Measurements from ENCODE around the gene AKT1S1.
A peak's percentile ranks its signal among the peaks of the same experiment; 100 is the strongest.
"Not testable (repeated sequence)": the region's sequence is repeated elsewhere in the genome, so short reads cannot be mapped to it uniquely, and the experiment has no call there.

Gene AKT1S1

DNA sequence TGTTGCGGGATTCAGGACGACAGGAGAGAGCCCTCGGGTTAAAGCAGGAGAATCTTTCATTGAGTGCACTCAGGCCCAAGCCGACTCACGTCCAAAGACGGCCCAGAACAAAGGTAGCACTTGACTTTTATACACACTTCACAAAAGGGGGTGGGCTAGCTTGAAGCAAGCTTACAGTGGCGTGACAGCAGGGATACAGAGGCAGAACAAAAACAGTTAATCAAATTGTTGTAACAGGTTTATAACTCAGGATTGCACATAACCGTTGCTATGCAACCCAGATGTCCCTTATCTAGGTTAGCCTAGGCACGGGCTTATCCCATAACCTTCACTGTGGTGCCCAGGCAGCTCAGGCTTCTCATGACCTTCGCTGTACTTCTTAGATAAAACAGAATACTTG is 57.0 kb downstream of the AKT1S1 start:
- DNase-seq: no peak
- TF ChIP-seq, protein P1, sequence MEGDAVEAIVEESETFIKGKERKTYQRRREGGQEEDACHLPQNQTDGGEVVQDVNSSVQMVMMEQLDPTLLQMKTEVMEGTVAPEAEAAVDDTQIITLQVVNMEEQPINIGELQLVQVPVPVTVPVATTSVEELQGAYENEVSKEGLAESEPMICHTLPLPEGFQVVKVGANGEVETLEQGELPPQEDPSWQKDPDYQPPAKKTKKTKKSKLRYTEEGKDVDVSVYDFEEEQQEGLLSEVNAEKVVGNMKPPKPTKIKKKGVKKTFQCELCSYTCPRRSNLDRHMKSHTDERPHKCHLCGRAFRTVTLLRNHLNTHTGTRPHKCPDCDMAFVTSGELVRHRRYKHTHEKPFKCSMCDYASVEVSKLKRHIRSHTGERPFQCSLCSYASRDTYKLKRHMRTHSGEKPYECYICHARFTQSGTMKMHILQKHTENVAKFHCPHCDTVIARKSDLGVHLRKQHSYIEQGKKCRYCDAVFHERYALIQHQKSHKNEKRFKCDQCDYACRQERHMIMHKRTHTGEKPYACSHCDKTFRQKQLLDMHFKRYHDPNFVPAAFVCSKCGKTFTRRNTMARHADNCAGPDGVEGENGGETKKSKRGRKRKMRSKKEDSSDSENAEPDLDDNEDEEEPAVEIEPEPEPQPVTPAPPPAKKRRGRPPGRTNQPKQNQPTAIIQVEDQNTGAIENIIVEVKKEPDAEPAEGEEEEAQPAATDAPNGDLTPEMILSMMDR (IDR thresholded peaks at IDR 0.05; ENCODE audit: low read depth, low read length): no peak
- Histone ChIP-seq H3K9me3 (no peaks in the 10 kb centered on the region), H3K36me3 (peaks cover 5% of the 10 kb centered on the region), H3K4me3 (ENCODE audit: low read depth, low read length) (no peak overlapping the region), H3K4me1 (no peaks in the 10 kb centered on the region; the same call in 1 of the 2 replicates), H3K27me3 (no peaks in the 10 kb centered on the region)

DNA sequence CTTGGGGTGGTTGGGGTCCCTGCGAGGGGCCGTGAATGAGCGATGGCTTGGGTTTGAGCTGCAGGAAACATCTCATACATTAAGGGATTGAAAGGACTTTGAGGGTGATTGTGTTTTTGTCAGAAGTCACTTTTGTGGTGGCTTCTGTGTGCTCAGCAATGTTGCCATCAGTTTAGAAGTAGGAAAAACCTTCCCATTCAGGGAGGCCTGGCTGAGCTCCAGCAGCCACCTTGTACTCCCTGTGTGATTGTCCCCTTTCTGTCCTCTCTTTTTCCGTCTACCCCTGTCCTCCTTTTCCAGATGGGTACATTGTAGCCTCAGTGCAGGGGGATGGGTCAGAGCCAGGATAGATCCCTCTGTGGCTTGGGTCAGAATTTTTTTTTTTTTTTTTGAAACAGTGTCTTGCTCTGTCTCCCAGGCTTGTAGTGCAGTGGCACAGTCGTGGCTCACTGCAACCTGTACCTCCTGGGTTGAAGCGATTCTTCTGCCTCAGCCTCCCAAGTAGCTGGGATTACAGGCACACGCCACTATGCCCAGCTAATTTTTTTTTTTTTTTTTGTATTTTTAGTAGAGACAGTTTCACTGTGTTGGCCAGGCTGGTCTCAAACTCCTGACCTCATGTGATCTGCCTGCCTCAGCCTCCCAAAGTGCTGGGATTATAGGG is 57.6 kb downstream of the AKT1S1 start:
- DNase-seq, H3K4me1 ChIP-seq, H3K36me3 ChIP-seq, H3K9me3 ChIP-seq, H3K27me3 ChIP-seq: not testable (repeated sequence)
- H3K4me3 ChIP-seq (ENCODE audit: low read depth, low read length): peak overlapping the region; percentile 97
